Measurements from ENCODE around the gene KRTAP10-8. TPM values are rescaled to one million over a fixed set of nuclear protein-coding genes. Genes with fewer than 3 reads are reported as not detected.

Gene KRTAP10-8
- total and polyA plus RNA-seq, 2 donors (not counting 1 experiment from before 2014, with no cell fraction given): not detected

DNA sequence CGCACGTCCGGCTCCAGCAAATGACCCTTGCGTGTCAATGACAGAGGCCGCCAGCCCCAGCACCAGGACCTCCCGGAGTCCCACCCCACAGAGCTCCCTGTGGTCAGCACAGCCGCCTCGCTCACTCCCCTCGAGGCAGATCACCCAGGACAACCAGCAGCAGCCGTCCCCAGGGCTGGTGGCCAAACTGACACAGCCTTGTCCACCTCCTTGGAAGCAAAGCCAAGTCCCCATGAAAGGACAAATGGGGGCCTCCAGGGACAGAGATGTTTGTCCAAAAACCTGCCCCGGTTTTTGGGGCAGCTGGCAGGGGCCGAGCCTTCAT, 27.4 kb downstream of the KRTAP10-8 start:
- Histone ChIP-seq H3K27me3 (ENCODE audit: control insufficient read depth, insufficient read depth, low read length) (no peaks in the 10 kb centered on the region), H3K4me1 (ENCODE audit: control insufficient read depth, extremely low read depth, insufficient read depth, low read length) (no peaks in the 10 kb centered on the region), H3K4me3 (replicated peaks in 1 of 4; ENCODE audit: control extremely low read depth in 1 of 4, insufficient read depth in 1 of 4, low read depth in 3 of 4, low read length in 4 of 4) (no peak overlapping the region), H3K79me2 (ENCODE audit: control insufficient read depth, insufficient read depth, low read length) (no peaks in the 10 kb centered on the region), H4K20me1 (ENCODE audit: control insufficient read depth, extremely low read depth, insufficient read depth, low read length) (no peaks in the 10 kb centered on the region), H3K9ac (ENCODE audit: insufficient read depth, low read length) (no peak overlapping the region), H3K27ac (ENCODE audit: insufficient read depth, low read length) (no peak overlapping the region), H3K36me3 (ENCODE audit: control insufficient read depth, insufficient read depth, low read length) (no peaks in the 10 kb centered on the region), H2AFZ (ENCODE audit: low read length) (no peak overlapping the region), H3K9me3 (ENCODE audit: control insufficient read depth, insufficient read depth, low read depth, low read length) (no peaks in the 10 kb centered on the region), H3K4me2 (ENCODE audit: extremely low read depth, insufficient read depth, low read length) (no peak overlapping the region)
- DNase-seq (ENCODE audit: low read depth in 2 of 2): no peak
- TF ChIP-seq, protein P1, sequence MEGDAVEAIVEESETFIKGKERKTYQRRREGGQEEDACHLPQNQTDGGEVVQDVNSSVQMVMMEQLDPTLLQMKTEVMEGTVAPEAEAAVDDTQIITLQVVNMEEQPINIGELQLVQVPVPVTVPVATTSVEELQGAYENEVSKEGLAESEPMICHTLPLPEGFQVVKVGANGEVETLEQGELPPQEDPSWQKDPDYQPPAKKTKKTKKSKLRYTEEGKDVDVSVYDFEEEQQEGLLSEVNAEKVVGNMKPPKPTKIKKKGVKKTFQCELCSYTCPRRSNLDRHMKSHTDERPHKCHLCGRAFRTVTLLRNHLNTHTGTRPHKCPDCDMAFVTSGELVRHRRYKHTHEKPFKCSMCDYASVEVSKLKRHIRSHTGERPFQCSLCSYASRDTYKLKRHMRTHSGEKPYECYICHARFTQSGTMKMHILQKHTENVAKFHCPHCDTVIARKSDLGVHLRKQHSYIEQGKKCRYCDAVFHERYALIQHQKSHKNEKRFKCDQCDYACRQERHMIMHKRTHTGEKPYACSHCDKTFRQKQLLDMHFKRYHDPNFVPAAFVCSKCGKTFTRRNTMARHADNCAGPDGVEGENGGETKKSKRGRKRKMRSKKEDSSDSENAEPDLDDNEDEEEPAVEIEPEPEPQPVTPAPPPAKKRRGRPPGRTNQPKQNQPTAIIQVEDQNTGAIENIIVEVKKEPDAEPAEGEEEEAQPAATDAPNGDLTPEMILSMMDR (conservative IDR thresholded peaks at IDR 0.05 in 1 of 2, IDR thresholded peaks at IDR 0.05 in 1 of 2; ENCODE audit: low read depth in 1 of 2, low read length in 2 of 2): no peak
- no peak for TF ChIP-seq EZH2 (IDR thresholded peaks at IDR 0.05; ENCODE audit: low read length, missing control alignments)

DNA sequence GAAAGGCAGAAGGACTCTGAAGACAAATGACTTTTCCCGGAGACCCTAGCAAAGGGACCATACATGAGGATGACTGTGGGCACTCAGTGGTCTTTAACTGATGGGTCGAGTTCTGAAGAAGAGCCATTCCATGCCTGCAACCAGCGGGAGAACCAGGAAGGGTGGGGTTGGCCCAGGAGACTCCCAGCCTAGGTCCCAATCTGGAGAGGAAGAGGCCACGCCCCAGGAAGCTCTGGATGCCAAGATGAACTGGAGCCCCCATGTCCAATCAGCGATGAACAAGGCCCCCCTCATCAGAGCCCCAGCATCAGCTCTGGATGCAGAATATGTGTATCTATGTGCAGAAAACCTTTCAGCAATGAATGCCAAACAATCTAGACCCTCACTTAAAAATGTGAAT, 28.9 kb downstream of the KRTAP10-8 start:
- Histone ChIP-seq H3K9ac (ENCODE audit: insufficient read depth, low read length) (no peak overlapping the region), H2AFZ (ENCODE audit: low read length) (no peak overlapping the region), H3K4me3 (replicated peaks in 1 of 4; ENCODE audit: control extremely low read depth in 1 of 4, insufficient read depth in 1 of 4, low read depth in 3 of 4, low read length in 4 of 4) (no peak overlapping the region), H3K9me3 (ENCODE audit: control insufficient read depth, insufficient read depth, low read depth, low read length) (no peaks in the 10 kb centered on the region), H3K79me2 (ENCODE audit: control insufficient read depth, insufficient read depth, low read length) (no peaks in the 10 kb centered on the region), H3K4me2 (ENCODE audit: extremely low read depth, insufficient read depth, low read length) (no peak overlapping the region), H3K4me1 (ENCODE audit: control insufficient read depth, extremely low read depth, insufficient read depth, low read length) (no peaks in the 10 kb centered on the region), H4K20me1 (ENCODE audit: control insufficient read depth, extremely low read depth, insufficient read depth, low read length) (no peaks in the 10 kb centered on the region), H3K36me3 (ENCODE audit: control insufficient read depth, insufficient read depth, low read length) (no peaks in the 10 kb centered on the region), H3K27ac (ENCODE audit: insufficient read depth, low read length) (no peak overlapping the region), H3K27me3 (ENCODE audit: control insufficient read depth, insufficient read depth, low read length) (no peaks in the 10 kb centered on the region)
- TF ChIP-seq, protein P1 (conservative IDR thresholded peaks at IDR 0.05 in 1 of 2, IDR thresholded peaks at IDR 0.05 in 1 of 2; ENCODE audit: low read depth in 1 of 2, low read length in 2 of 2): no peak
- no peak for TF ChIP-seq EZH2 (IDR thresholded peaks at IDR 0.05; ENCODE audit: low read length, missing control alignments)
- DNase-seq (ENCODE audit: low read depth in 2 of 2): no peak

DNA sequence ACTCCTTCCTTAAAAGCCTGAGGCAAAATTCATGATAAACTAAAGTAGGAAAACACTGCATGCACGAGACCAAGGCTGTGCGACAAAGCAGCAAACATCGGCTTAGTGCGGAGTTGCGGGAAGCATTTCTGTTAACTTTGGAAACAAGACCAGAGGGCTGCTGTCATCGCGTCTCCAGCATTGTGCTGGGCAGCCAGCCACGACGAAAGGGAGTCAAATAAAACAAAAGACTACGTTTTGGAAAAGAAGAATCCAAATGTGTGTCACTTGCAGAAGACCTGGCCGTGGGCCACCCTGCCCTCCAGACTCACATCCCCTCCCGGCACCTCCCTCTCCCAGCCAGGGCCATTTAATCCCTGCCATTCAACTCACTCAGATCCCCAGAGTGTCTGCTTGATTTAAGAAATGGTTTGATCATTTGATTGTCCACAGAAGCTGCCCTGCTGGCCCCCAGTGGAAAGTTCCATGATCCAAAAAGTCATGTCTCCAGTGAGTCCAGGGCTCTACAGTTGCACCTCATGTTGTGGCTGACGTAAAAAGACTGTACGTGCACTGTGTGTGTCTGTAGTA, 31.9 kb downstream of the KRTAP10-8 start:
- H3K9ac ChIP-seq (ENCODE audit: insufficient read depth, low read length): no peak overlapping the region
- no peak overlapping the region for H3K4me3 ChIP-seq (replicated peaks in 1 of 4; ENCODE audit: control extremely low read depth in 1 of 4, insufficient read depth in 1 of 4, low read depth in 3 of 4, low read length in 4 of 4)
- no peaks in the 10 kb centered on the region for H3K9me3 ChIP-seq (ENCODE audit: control insufficient read depth, insufficient read depth, low read depth, low read length)
- no peaks in the 10 kb centered on the region for H3K36me3 ChIP-seq (ENCODE audit: control insufficient read depth, insufficient read depth, low read length)
- H4K20me1 ChIP-seq (ENCODE audit: control insufficient read depth, extremely low read depth, insufficient read depth, low read length): no peaks in the 10 kb centered on the region
- no peaks in the 10 kb centered on the region for H3K79me2 ChIP-seq (ENCODE audit: control insufficient read depth, insufficient read depth, low read length)
- H2AFZ ChIP-seq (ENCODE audit: low read length): no peak overlapping the region
- no peak for DNase-seq (ENCODE audit: low read depth in 2 of 2)
- H3K4me1 ChIP-seq (ENCODE audit: control insufficient read depth, extremely low read depth, insufficient read depth, low read length): no peaks in the 10 kb centered on the region
- no peak overlapping the region for H3K4me2 ChIP-seq (ENCODE audit: extremely low read depth, insufficient read depth, low read length)
- TF ChIP-seq EZH2 (IDR thresholded peaks at IDR 0.05; ENCODE audit: low read length, missing control alignments): no peak
- TF ChIP-seq, protein P1 (conservative IDR thresholded peaks at IDR 0.05 in 1 of 2, IDR thresholded peaks at IDR 0.05 in 1 of 2; ENCODE audit: low read depth in 1 of 2, low read length in 2 of 2): no peak
- no peak overlapping the region for H3K27ac ChIP-seq (ENCODE audit: insufficient read depth, low read length)
- no peaks in the 10 kb centered on the region for H3K27me3 ChIP-seq (ENCODE audit: control insufficient read depth, insufficient read depth, low read length)
